Endodermal cell (in vitro differentiated cells): ENCODE data around the gene RSPH9. TPM values are rescaled to one million over a fixed set of nuclear protein-coding genes. Genes with fewer than 3 reads are reported as not detected.

ENCODE experiments used
- DNase-seq: peaks from one replicate; pipeline ENCODE4 v3.0.0-alpha.2; 2017
- H3K27ac ChIP-seq: 2 replicates; pipeline ENCODE4 v1.5.1; 2013; ENCODE audit warnings: mild to moderate bottlenecking, low read depth, low read length, moderate library complexity
- H3K27me3 ChIP-seq: 2 replicates; pipeline ENCODE4 v1.6.1; 2013; ENCODE audit warnings: mild to moderate bottlenecking, low read length, moderate library complexity; ENCODE audit not compliant: insufficient read depth, control insufficient read depth, poor library complexity, severe bottlenecking
- H3K36me3 ChIP-seq: 2 replicates; pipeline ENCODE4 v1.7.0; 2013; ENCODE audit warnings: mild to moderate bottlenecking, low read length, moderate library complexity; ENCODE audit not compliant: control insufficient read depth, insufficient read depth
- H3K4me1 ChIP-seq: one replicate; pipeline ENCODE4 v1.7.0; 2013; ENCODE audit warnings: low read length; ENCODE audit not compliant: control insufficient read depth, insufficient read depth
- H3K4me3 ChIP-seq: 2 replicates; pipeline ENCODE4 v1.5.1; 2013; ENCODE audit warnings: mild to moderate bottlenecking, low read length, moderate library complexity
- H3K9ac ChIP-seq: 2 replicates; pipeline ENCODE4 v1.6.1; 2013; ENCODE audit warnings: mild to moderate bottlenecking, low read length, moderate library complexity; ENCODE audit not compliant: poor library complexity, severe bottlenecking; ENCODE audit errors: extremely low read depth
- H3K9me3 ChIP-seq: 2 replicates; pipeline ENCODE4 v1.6.1; 2013; ENCODE audit warnings: mild to moderate bottlenecking, low read length, moderate library complexity; ENCODE audit not compliant: control insufficient read depth
- H3K27ac Mint-ChIP-seq: 2 replicates; pipeline ENCODE4 v1.8.0; 2020; ENCODE audit warnings: mixed read lengths
- H3K27me3 Mint-ChIP-seq: 2 replicates; pipeline ENCODE4 v1.8.0; 2021; ENCODE audit warnings: mild to moderate bottlenecking, mixed read lengths; ENCODE audit not compliant: insufficient read depth
- H3K36me3 Mint-ChIP-seq: 2 replicates; pipeline ENCODE4 v1.8.0; 2020; ENCODE audit warnings: low read depth, mixed read lengths
- H3K4me1 Mint-ChIP-seq: 2 replicates; pipeline ENCODE4 v1.8.0; 2020; ENCODE audit warnings: mixed read lengths
- H3K4me3 Mint-ChIP-seq: 2 replicates; pipeline ENCODE4 v1.8.0; 2020; ENCODE audit warnings: mild to moderate bottlenecking, moderate library complexity, mixed read lengths
- H3K9me3 Mint-ChIP-seq: 2 replicates; pipeline ENCODE4 v1.8.0; 2020; ENCODE audit warnings: mild to moderate bottlenecking, mixed read lengths
- CTCF ChIP-seq: fragments of 200-600 bp; sonication (generic); conservative IDR thresholded peaks from 2 replicates; pipeline ENCODE4 v1.5.0; 2021; ENCODE audit warnings: antibody characterized with exemption, mild to moderate bottlenecking
- WGBS, 2 experiments: methylation state at CpG; one replicate each; pipeline versions ENCODE4 v1.1.5 to v1.1.7; 2013; ENCODE audit warnings: missing lambda C conversion rate in 2 of 2, mixed read lengths in 1 of 2; ENCODE audit not compliant: insufficient coverage in 1 of 2, insufficient read length in 1 of 2; 5-methylcytosine and 5-hydroxymethylcytosine counted together
- total RNA-seq, 2 donors: library from RNA; stranded (reverse); fragmentation: NEBNext Ultra II Directional in 1 of 2; extraction: Animal tissue kit (Norgen Biotek cat#: 25700) in 1 of 2; gene quantifications; 2 replicates in 1 of 2; 3 replicates in 1 of 2; pipeline ENCODE4 v1.2.1, GENCODE V29; 2021

RSPH9 gene
- total RNA-seq, 2 donors from 2014 or later = 0.44 to 0.64 TPM

- H3K36me3 Mint-ChIP-seq = peaks cover 12% of the 10 kb centered on the region
- H3K4me1 Mint-ChIP-seq = peaks cover 57% of the 10 kb centered on the region
- H3K9me3 Mint-ChIP-seq = no peaks in the 10 kb centered on the region
- H3K27ac Mint-ChIP-seq = no peak overlapping the region
- no peaks in the 10 kb centered on the region for H3K9me3 ChIP-seq
- H3K27me3 ChIP-seq = no peaks in the 10 kb centered on the region
- H3K4me3 Mint-ChIP-seq = no peak overlapping the region
- no peak for DNase-seq
- TF ChIP-seq CTCF = no peak
- 89 to 95% methylated on average over 1 of the region's 1 CpG for WGBS, 2 experiments
- peak overlapping the region; percentile 7 for H3K4me3 ChIP-seq
- H3K27me3 Mint-ChIP-seq = no peaks in the 10 kb centered on the region
- H3K36me3 ChIP-seq = peaks cover 40% of the 10 kb centered on the region
- peaks cover 23% of the 10 kb centered on the region for H3K4me1 ChIP-seq
- H3K27ac ChIP-seq = no peak overlapping the region
- H3K9ac ChIP-seq = no peak overlapping the region
These were observed 39.0 kb downstream of the RSPH9 start for GRCh38 chr6:43683708-43684455.

- H3K4me3 ChIP-seq = peak overlapping the region; percentile 99
- peak overlapping the region; percentile 90 for H3K9ac ChIP-seq
- no peaks in the 10 kb centered on the region for H3K9me3 ChIP-seq
- Mint-ChIP-seq H3K27ac (peak overlapping the region; percentile 92), H3K4me3 (peak overlapping the region; percentile 96), H3K27me3 (no peaks in the 10 kb centered on the region), H3K36me3 (no peaks in the 10 kb centered on the region), H3K4me1 (peaks cover 41% of the 10 kb centered on the region), H3K9me3 (no peaks in the 10 kb centered on the region)
- no peaks in the 10 kb centered on the region for H3K27me3 ChIP-seq
- no peak for DNase-seq
- peaks cover 11% of the 10 kb centered on the region for H3K4me1 ChIP-seq
- TF ChIP-seq CTCF = no peak
- WGBS, 2 experiments = 5 to 14% methylated on average over 7 to 10 of the region's 10 CpGs
- peaks cover 8% of the 10 kb centered on the region for H3K36me3 ChIP-seq
- no peak overlapping the region for H3K27ac ChIP-seq
These were observed 42.2 kb downstream of the RSPH9 start for GRCh38 chr6:43687079-43687436.

GRCh38 chr6:43687437-43688347, 42.9 kb downstream of the RSPH9 start, which contains the start of gene MRPS18A:
TSS of gene MRPS18A (minus strand) at chr6:43687791. CDS start at chr6:43687779, 12 bp downstream.
- Mint-ChIP-seq H3K4me3 (peak within 1 kb of the TSS; percentile 96), H3K36me3 (no peaks in the 10 kb centered on the region), H3K27me3 (no peaks in the 10 kb centered on the region), H3K9me3 (no peaks in the 10 kb centered on the region), H3K27ac (peak within 1 kb of the TSS; percentile 92), H3K4me1 (peaks cover 36% of the 10 kb centered on the region)
- H3K9ac ChIP-seq = peak within 1 kb of the TSS; percentile 90
- no peaks in the 10 kb centered on the region for H3K27me3 ChIP-seq
- no peak within 1 kb of the TSS for H3K27ac ChIP-seq
- TF ChIP-seq CTCF = no peak
- 3 to 6% methylated on average over 27 to 43 of the region's 43 CpGs for WGBS, 2 experiments
- peak; percentile 95 for DNase-seq
- H3K9me3 ChIP-seq = no peaks in the 10 kb centered on the region
- peak within 1 kb of the TSS; percentile 99 for H3K4me3 ChIP-seq
- H3K4me1 ChIP-seq = peaks cover 11% of the 10 kb centered on the region
- H3K36me3 ChIP-seq = peaks cover 3% of the 10 kb centered on the region
